MM.1S (cell line): ENCODE data around the gene MYLK.

Experiments used
- DNase-seq: peaks from one replicate; pipeline ENCODE4 v3.0.0-alpha.2; 2015
- H2AFZ ChIP-seq: fragments of 300-600 bp; sonication (generic); 2 replicates; pipeline ENCODE4 v1.6.0; 2016; ENCODE audit warnings: antibody characterized with exemption, low read length
- H3F3A ChIP-seq: fragments of 300-600 bp; sonication (generic); 2 replicates; pipeline ENCODE4 v1.6.1; 2016; ENCODE audit warnings: mild to moderate bottlenecking, antibody characterized with exemption, low read length, moderate library complexity, mixed read lengths; ENCODE audit not compliant: insufficient read depth
- H3K27ac ChIP-seq: fragments of 300-600 bp; sonication (generic); 2 replicates; pipeline ENCODE4 v1.5.1; 2016; ENCODE audit warnings: mild to moderate bottlenecking, low read length
- H3K27me3 ChIP-seq: fragments of 300-600 bp; sonication (generic); replicated peaks from 2 replicates; pipeline ENCODE4 v1.6.0; 2016; ENCODE audit warnings: low read length; ENCODE audit not compliant: insufficient read depth
- H3K36me3 ChIP-seq: fragments of 300-600 bp; sonication (generic); replicated peaks from 2 replicates; pipeline ENCODE4 v1.6.1; 2016; ENCODE audit warnings: mild to moderate bottlenecking, low read length, mixed read lengths; ENCODE audit not compliant: insufficient read depth
- H3K4me1 ChIP-seq: fragments of 300-600 bp; sonication (generic); 2 replicates; pipeline ENCODE4 v1.6.1; 2016; ENCODE audit warnings: low read length, mixed read lengths
- H3K4me2 ChIP-seq: fragments of 300-600 bp; sonication (generic); 2 replicates; pipeline ENCODE4 v1.6.0; 2016; ENCODE audit warnings: low read depth, low read length
- H3K4me3 ChIP-seq: fragments of 300-600 bp; sonication (generic); 2 replicates; pipeline ENCODE4 v1.5.1; 2016; ENCODE audit warnings: low read length, mixed read lengths
- H3K79me2 ChIP-seq: fragments of 300-600 bp; sonication (generic); 2 replicates; pipeline ENCODE4 v1.6.1; 2016; ENCODE audit warnings: mixed run types, low read length, mixed read lengths
- H3K9ac ChIP-seq: fragments of 300-600 bp; sonication (generic); 2 replicates; pipeline ENCODE4 v1.6.1; 2016; ENCODE audit warnings: low read length, mixed read lengths
- H3K9me2 ChIP-seq: fragments of 300-600 bp; sonication (generic); replicated peaks from 2 replicates; pipeline ENCODE4 v1.6.1; 2016; ENCODE audit warnings: mild to moderate bottlenecking, low read length, mixed read lengths; ENCODE audit not compliant: insufficient read depth
- H3K9me3 ChIP-seq: fragments of 300-600 bp; sonication (generic); replicated peaks from 2 replicates; pipeline ENCODE4 v1.6.1; 2016; ENCODE audit warnings: mild to moderate bottlenecking, low read length, mixed read lengths; ENCODE audit not compliant: insufficient read depth
- H4K20me1 ChIP-seq: fragments of 300-600 bp; sonication (generic); 2 replicates; pipeline ENCODE4 v1.6.1; 2016; ENCODE audit warnings: mild to moderate bottlenecking, low read length, moderate library complexity, mixed read lengths; ENCODE audit not compliant: insufficient read depth
- EZH2 ChIP-seq: fragments of 300-600 bp; sonication (generic); optimal IDR thresholded peaks from 2 replicates; pipeline ENCODE3; 2017; ENCODE audit warnings: low read depth, mild to moderate bottlenecking, antibody characterized with exemption, low read length, mixed read lengths
- EZH2phosphoT487 ChIP-seq: fragments of 300-600 bp; sonication (generic); IDR thresholded peaks from 2 replicates; pipeline ENCODE4 v1.6.1; 2018; ENCODE audit warnings: antibody characterized with exemption, low read length
- TF ChIP-seq, protein P1 (sequence below): fragments of 300-600 bp; sonication (generic); IDR thresholded peaks from 2 replicates; pipeline ENCODE4 v1.5.1; 2016; ENCODE audit warnings: antibody characterized with exemption, low read length, mixed read lengths

MYLK gene

GRCh38 chr3:123741041-123741511 is 143.1 kb downstream of the MYLK start:
- Histone ChIP-seq H3K9me2 (no peaks in the 10 kb centered on the region), H3K4me2 (no peak overlapping the region), H3F3A (no peaks in the 10 kb centered on the region), H3K9me3 (no peaks in the 10 kb centered on the region), H4K20me1 (no peaks in the 10 kb centered on the region), H3K79me2 (no peaks in the 10 kb centered on the region), H3K4me3 (no peak overlapping the region), H3K9ac (no peak overlapping the region), H3K27me3 (no peaks in the 10 kb centered on the region), H3K27ac (no peak overlapping the region), H3K4me1 (no peaks in the 10 kb centered on the region), H3K36me3 (no peaks in the 10 kb centered on the region), H2AFZ (no peak overlapping the region)
- DNase-seq, result no peak
- TF ChIP-seq, protein P1, sequence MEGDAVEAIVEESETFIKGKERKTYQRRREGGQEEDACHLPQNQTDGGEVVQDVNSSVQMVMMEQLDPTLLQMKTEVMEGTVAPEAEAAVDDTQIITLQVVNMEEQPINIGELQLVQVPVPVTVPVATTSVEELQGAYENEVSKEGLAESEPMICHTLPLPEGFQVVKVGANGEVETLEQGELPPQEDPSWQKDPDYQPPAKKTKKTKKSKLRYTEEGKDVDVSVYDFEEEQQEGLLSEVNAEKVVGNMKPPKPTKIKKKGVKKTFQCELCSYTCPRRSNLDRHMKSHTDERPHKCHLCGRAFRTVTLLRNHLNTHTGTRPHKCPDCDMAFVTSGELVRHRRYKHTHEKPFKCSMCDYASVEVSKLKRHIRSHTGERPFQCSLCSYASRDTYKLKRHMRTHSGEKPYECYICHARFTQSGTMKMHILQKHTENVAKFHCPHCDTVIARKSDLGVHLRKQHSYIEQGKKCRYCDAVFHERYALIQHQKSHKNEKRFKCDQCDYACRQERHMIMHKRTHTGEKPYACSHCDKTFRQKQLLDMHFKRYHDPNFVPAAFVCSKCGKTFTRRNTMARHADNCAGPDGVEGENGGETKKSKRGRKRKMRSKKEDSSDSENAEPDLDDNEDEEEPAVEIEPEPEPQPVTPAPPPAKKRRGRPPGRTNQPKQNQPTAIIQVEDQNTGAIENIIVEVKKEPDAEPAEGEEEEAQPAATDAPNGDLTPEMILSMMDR, result no peak
- no peak for TF ChIP-seq EZH2
- no peak for TF ChIP-seq EZH2phosphoT487

DNA sequence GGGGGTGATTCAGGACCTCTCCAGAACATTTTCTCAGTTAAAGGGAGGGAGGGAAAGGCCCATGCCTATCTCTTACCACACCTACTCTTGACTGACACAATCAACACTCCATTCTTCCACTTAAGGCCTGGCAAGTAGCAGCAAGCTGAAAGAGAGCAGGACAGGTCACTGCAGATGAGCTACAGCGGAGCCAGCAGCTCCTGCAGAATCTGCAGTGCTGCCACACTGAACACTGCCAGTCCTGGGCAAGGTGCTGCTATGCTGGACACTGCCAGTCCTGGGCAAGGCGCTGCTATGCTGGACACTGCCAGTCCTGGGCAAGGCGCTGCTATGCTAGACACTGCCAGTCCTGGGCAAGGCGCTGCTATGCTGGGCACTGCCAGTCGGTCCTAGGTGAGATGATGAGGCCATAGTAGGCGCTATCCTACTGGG is 143.7 kb downstream of the MYLK start:
- Histone ChIP-seq H3K27me3 (no peaks in the 10 kb centered on the region), H3K9me3 (no peaks in the 10 kb centered on the region), H3K9me2 (no peaks in the 10 kb centered on the region), H3K4me3 (no peak overlapping the region), H3K4me2 (no peak overlapping the region), H3F3A (no peaks in the 10 kb centered on the region), H3K9ac (no peak overlapping the region), H3K36me3 (no peaks in the 10 kb centered on the region), H3K79me2 (no peaks in the 10 kb centered on the region), H3K4me1 (no peaks in the 10 kb centered on the region), H3K27ac (no peak overlapping the region), H2AFZ (no peak overlapping the region), H4K20me1 (no peaks in the 10 kb centered on the region)
- TF ChIP-seq EZH2 (no peak), EZH2phosphoT487 (no peak)
- TF ChIP-seq, protein P1, result no peak
- no peak for DNase-seq

DNA sequence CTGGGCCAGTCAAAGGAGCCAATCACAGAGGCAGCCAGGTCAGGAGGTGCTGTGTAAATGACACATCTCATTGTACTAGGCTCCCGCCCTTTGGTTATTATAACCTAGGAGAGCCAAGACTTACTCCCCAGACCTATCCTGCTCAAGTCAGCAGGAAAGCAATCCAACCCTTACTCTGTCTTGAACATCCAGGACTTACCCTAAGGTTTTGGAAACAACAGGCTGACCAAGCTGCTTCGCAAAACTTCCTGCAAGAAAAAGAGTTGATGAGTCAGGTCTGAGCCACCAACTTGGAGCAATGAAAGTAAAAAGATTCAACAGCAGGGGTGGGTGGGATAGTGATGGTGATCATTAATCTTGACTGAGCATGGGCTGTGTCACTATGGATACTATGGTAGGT is 144.4 kb downstream of the MYLK start:
- H3K4me1 ChIP-seq, result no peaks in the 10 kb centered on the region
- H3K9me3 ChIP-seq, result no peaks in the 10 kb centered on the region
- H3F3A ChIP-seq, result no peaks in the 10 kb centered on the region
- no peaks in the 10 kb centered on the region for H3K79me2 ChIP-seq
- no peaks in the 10 kb centered on the region for H3K27me3 ChIP-seq
- no peaks in the 10 kb centered on the region for H4K20me1 ChIP-seq
- TF ChIP-seq EZH2phosphoT487 (no peak), EZH2 (no peak)
- TF ChIP-seq, protein P1, result no peak
- H3K9ac ChIP-seq, result no peak overlapping the region
- DNase-seq, result no peak
- no peak overlapping the region for H3K4me2 ChIP-seq
- no peaks in the 10 kb centered on the region for H3K9me2 ChIP-seq
- no peak overlapping the region for H3K4me3 ChIP-seq
- H3K27ac ChIP-seq, result no peak overlapping the region
- H3K36me3 ChIP-seq, result no peaks in the 10 kb centered on the region
- H2AFZ ChIP-seq, result no peak overlapping the region
